Stomach (tissue), 4 donors: Measurements from ENCODE around the gene CAVIN2.

Source experiments
- EP300 ChIP-seq: sonication (generic); formaldehyde crosslinking; IDR thresholded peaks from one replicate; pipeline ENCODE4 v1.6.1; 2017; ENCODE audit warnings: antibody characterized with exemption
- POLR2A ChIP-seq, 4 donors: fragments of 450-650 bp; IDR thresholded peaks; one replicate each; pipeline ENCODE4 v1.6.1; 2016; ENCODE audit warnings: antibody characterized with exemption in 4 of 4, control low read depth in 2 of 4, mild to moderate bottlenecking in 1 of 4, moderate library complexity in 1 of 4
- POLR2AphosphoS5 ChIP-seq, 3 donors: sonication (generic); formaldehyde crosslinking; IDR thresholded peaks; one replicate each; pipeline ENCODE4 v1.6.1; 2016; ENCODE audit warnings: antibody characterized with exemption in 3 of 3
- TF ChIP-seq, protein P1 (sequence below), 7 experiments: fragments of 450-650 bp in 4 of 7; fragments of 200-600 bp in 3 of 7; sonication (generic) in 3 of 7; IDR thresholded peaks; one replicate each; pipeline ENCODE4 v1.5.1; 2016 to 2019; ENCODE audit warnings: antibody characterized with exemption in 7 of 7, control low read depth in 2 of 7, mild to moderate bottlenecking in 1 of 7

DNA sequence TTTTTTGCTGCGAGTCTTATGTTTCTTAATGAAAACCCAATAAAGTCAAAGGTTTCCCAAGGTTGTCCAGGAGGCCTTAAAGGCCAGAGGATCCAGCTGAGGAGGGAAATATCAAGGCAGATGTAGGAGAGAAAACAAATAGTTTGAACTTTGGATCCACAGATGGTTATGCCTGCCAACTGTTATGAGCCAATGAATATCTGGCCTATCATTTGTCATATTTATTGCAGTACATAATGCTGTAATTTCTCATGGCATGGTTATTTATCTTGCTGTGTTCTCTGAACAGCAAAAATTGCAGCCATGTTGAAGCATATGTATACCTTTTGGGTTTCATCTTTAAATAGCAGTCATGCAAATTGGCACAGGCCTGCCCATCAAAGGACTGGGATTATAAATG, 38.2 kb upstream of the CAVIN2 start:
- TF ChIP-seq, protein P1, sequence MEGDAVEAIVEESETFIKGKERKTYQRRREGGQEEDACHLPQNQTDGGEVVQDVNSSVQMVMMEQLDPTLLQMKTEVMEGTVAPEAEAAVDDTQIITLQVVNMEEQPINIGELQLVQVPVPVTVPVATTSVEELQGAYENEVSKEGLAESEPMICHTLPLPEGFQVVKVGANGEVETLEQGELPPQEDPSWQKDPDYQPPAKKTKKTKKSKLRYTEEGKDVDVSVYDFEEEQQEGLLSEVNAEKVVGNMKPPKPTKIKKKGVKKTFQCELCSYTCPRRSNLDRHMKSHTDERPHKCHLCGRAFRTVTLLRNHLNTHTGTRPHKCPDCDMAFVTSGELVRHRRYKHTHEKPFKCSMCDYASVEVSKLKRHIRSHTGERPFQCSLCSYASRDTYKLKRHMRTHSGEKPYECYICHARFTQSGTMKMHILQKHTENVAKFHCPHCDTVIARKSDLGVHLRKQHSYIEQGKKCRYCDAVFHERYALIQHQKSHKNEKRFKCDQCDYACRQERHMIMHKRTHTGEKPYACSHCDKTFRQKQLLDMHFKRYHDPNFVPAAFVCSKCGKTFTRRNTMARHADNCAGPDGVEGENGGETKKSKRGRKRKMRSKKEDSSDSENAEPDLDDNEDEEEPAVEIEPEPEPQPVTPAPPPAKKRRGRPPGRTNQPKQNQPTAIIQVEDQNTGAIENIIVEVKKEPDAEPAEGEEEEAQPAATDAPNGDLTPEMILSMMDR (IDR thresholded peaks at IDR 0.05): no peak
- no peak for TF ChIP-seq POLR2A (IDR thresholded peaks at IDR 0.05)
- TF ChIP-seq EP300: no peak
- no peak for TF ChIP-seq POLR2AphosphoS5 (IDR thresholded peaks at IDR 0.05)
